GM18873 (cell line): ENCODE results near the gene SLC25A23.
"Not testable (repeated sequence)": the region's sequence is repeated elsewhere in the genome, so short reads cannot be mapped to it uniquely, and the experiment has no call there.

Experiments used
- ATAC-seq: cut with Tn5 transposase; IDR thresholded peaks from one replicate; pipeline ENCODE4 v1.9.1; 2021; ENCODE audit warnings: mild to moderate bottlenecking, moderate library complexity, moderate number of reproducible peaks; ENCODE audit not compliant: unreplicated experiment, low FRiP score

Gene SLC25A23

DNA sequence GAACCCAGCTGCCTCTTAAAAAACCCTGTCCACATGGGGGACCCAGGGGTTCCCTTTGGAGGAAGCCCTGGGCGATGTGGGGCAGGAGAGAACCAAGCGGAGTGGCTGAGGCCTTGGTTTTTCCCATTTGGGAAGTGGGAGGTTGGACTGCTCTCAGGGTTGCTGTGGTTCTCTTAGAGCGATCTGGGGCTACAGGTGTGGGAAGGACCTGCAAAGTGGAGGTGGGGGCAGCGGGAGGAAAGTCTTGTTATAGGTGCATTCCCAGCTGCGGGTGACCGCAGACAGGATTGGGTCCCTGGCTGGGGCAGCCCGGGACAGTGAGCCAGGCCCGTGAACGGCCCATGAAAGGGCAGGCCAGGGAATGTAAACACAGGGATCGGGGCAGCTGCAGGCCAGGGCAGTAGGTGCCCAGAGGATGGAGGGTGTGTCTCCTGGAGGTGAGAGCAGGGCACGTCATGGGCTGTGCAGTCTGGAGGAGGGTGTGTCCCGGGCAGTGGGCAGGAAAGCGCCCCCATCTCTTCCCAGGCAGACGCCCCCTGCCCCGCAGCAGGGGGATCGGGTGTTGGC lies 814 bp downstream of the SLC25A23 start:
- no peak for ATAC-seq

- ATAC-seq: no peak
These were observed 1.5 kb downstream of the SLC25A23 start for GRCh38 chr19:6457958-6458694.

- no peak for ATAC-seq
These were observed 3.7 kb downstream of the SLC25A23 start for GRCh38 chr19:6455924-6456323.

DNA sequence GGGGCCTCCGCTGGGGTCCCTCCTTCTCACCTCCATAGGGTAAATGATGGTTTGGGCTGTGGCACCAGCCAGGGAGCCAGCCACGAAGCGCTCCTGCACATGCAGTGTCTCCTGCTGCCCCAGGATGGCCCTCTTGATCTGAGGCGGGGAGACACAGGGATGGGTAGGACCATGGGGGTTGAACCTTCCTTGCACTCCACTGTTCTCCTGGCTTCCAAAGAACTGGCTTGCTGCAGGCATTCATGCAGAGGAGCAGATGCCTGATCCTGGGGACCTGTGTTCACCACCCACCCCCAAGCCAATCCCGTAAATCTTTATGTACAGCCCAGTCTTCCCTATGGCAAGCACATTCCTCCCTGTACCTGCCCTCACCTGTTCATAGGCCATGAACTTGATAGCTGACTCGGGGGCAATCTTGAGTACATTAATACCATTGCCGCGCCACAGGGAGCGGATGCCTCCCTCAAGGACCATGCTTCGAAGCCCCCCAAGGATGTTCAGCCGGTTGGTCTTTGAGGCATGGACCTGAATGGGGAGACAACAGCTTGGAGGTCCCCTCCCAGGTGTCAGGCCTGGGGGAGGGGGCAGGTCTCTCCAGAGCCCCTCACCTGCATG lies 5.5 kb downstream of the SLC25A23 start:
- ATAC-seq: no peak

DNA sequence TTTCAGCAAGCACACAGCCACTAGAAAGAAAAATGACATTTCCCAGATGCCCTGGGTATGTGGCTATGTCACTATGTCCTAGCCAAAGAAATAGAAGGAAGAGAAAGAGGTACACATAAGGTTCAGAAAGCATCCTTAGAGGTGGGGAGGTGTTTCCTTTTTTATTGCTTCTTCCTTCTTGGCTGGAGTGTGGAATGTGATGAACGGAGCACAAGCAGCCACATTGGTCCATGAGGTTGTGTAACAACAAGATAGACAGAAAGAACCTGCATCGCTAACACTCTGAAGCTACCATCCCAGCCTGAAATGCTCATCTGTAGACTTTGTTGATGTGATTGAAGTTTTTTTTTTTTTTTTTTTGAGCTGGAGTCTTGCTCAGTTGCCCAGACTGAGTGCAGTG lies 6.7 kb downstream of the SLC25A23 start:
- no peak for ATAC-seq

DNA sequence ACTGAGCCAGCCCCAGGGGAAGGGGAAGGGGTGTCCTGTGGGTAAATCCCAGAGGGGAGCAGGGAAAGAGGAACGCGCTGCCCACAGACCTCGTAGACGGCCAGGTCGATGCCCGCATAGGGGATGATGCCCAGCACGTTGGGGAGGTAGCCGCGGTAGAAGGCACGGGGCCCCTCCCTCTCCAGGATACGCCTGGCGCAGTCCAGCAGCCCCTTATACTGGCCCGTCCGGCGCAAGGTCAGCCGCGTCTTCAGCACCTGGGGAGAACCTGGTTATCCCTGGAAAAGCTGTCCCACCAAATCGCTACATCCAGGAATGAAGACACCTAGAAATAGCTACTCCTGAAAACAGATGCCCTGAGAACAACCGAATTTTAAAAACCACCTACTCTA lies 7.4 kb downstream of the SLC25A23 start:
- no peak for ATAC-seq

GRCh38 chr19:6451583-6452222 lies 7.9 kb downstream of the SLC25A23 start:
- no peak for ATAC-seq

- ATAC-seq: no peak
These were observed 9.4 kb downstream of the SLC25A23 start for GRCh38 chr19:6450166-6450565.

DNA sequence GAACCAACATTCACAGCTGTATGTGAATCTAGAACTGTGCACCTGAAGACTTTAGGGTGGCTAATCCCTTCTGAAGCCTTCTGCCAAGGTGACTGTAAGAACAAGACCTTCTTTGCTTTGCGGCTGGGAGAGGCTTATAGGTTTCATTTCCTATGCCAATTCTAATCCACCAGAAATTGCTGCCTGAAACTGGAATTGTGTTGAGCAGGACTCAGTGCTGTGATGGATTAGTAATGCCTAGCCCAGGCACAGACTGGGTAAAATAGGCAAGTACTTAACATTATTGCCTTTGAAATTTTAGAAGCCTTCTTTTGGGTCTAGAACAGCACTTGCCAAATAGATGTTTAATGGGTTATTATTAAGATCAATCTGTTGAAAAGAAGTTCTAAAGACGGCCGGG lies 11.5 kb downstream of the SLC25A23 start:
- no peak for ATAC-seq

DNA sequence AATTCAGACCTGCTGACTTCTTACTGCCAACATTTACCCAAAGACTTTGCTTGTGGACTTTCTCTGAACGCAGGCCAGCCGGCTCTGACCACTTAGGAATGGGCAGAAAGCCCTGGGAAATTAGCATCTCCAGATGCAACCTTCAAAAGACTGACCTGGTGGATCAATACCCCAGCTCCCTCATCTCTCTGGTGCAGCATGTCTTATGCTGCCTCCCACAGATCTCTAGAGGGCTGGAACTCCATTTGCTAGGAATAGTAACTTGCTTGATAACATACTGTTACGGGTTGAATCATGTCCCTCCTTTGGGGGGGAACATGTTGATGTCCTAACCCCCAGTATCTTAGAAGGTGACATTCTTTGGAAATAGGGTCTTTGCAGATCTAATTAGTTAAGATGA lies 13.1 kb downstream of the SLC25A23 start:
- no peak for ATAC-seq

GRCh38 chr19:6443986-6444385 lies 15.6 kb downstream of the SLC25A23 start:
- ATAC-seq: no peak

DNA sequence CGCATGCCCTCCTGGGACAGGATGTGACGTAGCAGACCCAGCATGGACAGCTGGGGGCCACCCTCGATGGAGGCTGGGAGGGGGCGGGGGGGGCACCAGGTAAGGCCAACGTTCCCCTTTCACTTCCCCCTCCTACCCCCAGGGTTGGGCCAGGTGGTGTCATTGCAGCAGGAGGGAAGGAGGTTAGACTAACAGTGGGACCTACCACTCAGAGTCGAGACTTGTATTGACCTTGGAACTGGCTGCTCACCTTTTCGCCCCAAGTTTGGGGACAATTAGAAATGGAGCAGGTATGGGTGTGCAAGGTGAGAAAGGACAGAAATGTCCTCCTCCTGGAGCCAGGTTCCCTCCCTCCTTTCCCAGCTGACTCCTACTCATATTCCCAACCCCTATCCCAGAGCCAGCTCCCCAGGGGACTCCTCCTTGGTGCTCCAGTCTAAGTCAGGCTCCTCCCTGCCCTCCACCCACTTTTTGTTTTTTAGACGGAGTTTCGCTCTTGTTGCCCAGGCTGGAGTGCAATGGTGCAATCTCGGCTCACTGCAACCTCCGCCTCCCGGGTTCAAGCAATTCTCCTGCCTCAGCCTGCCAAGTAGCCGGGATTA lies 17.4 kb downstream of the SLC25A23 start:
- no peak for ATAC-seq

DNA sequence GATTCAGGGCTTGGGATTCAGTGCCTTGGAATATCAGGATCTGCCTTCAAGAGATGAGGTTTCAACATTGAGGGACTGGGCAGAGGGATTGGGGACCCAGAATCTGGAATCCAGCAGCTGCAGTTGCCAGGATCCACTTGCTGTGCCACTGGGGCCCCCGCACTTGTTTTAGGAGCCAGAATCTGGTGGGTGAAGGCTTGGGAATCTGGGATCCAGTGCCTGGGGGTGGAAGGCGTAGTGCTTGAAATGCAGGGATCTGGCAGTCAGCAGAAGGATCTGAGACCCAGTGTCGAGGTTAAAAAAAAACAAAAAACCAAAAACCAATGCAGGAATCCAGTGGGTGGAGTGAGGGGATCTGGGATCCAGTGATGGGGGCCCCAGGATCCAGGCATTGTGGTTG lies 18.7 kb downstream of the SLC25A23 start:
- ATAC-seq: no peak

DNA sequence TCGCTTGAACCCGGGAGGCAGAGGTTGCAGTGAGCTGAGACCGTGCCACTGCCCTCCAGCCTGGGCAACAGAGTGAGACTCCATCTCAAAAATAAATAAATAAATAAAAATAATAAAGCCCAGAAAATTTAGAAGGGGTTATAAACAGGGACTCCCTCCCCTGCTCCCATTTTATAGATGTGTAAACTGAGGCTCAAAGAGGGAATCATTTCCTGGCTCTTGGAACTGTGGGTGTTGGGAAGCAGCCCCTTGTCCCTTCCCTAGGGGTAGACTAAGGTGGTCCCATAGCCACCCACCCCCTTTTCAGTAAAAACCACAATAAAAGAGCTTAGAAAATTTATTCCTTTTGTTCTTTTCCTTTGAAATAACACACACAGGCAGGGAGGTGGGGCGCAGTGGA lies 19.8 kb downstream of the SLC25A23 start:
- no peak for ATAC-seq

GRCh38 chr19:6433663-6434062 lies 25.9 kb downstream of the SLC25A23 start, which contains the start of gene SLC25A41:
Gene SLC25A41, minus strand, starts transcription at chr19:6433763. Its CDS starts 70 bp downstream, at chr19:6433693.
- ATAC-seq: no peak

DNA sequence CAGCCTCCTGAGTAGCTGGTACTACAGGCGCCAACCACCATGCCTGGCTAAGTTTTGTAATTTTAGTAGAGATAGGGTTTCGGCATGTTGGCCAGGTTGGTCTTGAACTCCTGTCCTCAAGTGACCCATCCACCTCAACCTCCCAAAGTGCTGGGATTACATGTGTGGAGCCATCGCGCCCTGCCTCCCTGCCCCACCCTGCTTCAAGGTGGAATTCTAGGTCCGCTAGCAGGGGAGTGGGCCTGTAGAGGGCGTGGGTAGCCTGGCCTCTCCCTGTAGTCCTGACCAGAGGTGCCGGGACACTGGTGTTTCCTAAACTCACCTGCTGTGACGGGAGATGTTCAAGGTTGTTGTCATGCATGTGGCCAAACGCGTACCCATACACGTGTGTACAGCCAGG lies 26.4 kb downstream of the SLC25A23 start:
- ATAC-seq: no peak

GRCh38 chr19:6431891-6432290 lies 27.7 kb downstream of the SLC25A23 start:
- no peak for ATAC-seq

- no peak for ATAC-seq
These were observed 30.0 kb downstream of the SLC25A23 start for GRCh38 chr19:6429419-6430221.

GRCh38 chr19:6428692-6429418 lies 30.7 kb downstream of the SLC25A23 start:
- ATAC-seq: not testable (repeated sequence)

GRCh38 chr19:6427131-6427530 lies 32.5 kb downstream of the SLC25A23 start:
- no peak for ATAC-seq
